SU-DHL-6 (cell line): ENCODE results near the gene ALDH1A1.
"Not testable (repeated sequence)": the region's sequence is repeated elsewhere in the genome, so short reads cannot be mapped to it uniquely, and the experiment has no call there.

Experiments used
- H2AFZ ChIP-seq: fragments of 200-600 bp; sonication (generic); 2 replicates; pipeline ENCODE4 v1.6.1; 2014; ENCODE audit warnings: low read depth, mild to moderate bottlenecking, moderate library complexity, mixed read lengths, antibody characterized with exemption, low read length; ENCODE audit not compliant: severe bottlenecking
- H3F3A ChIP-seq: fragments of 200-600 bp; shearing (Covaris generic); 2 replicates; pipeline ENCODE4 v1.6.0; 2016; ENCODE audit warnings: antibody characterized with exemption, mild to moderate bottlenecking; ENCODE audit not compliant: insufficient read depth
- H3K27ac ChIP-seq: fragments of 200-600 bp; sonication (generic); 2 replicates; pipeline ENCODE4 v1.5.1; 2016; ENCODE audit warnings: low read depth, mild to moderate bottlenecking, low read length, moderate library complexity, mixed read lengths
- H3K27me3 ChIP-seq: fragments of 200-600 bp; sonication (generic), shearing (Covaris generic); 2 replicates; pipeline ENCODE4 v1.6.0; 2014; ENCODE audit warnings: mild to moderate bottlenecking, low read length
- H3K36me3 ChIP-seq: fragments of 200-600 bp; sonication (generic); 2 replicates; pipeline ENCODE4 v1.6.1; 2014; ENCODE audit warnings: mild to moderate bottlenecking, low read length, mixed read lengths
- H3K4me2 ChIP-seq: fragments of 300-600, 200-600 bp; shearing (Covaris generic), sonication (generic); 2 replicates; pipeline ENCODE4 v1.6.0; 2014; ENCODE audit warnings: low read length, low read depth, mild to moderate bottlenecking; ENCODE audit not compliant: poor library complexity, severe bottlenecking
- H3K4me3 ChIP-seq: fragments of 200-600 bp; sonication (generic); 2 replicates; pipeline ENCODE4 v1.5.1; 2014; ENCODE audit warnings: antibody characterized with exemption, low read length, mild to moderate bottlenecking, mixed read lengths; ENCODE audit not compliant: insufficient read depth, poor library complexity, severe bottlenecking
- H3K79me2 ChIP-seq: fragments of 200-600 bp; sonication (generic); 2 replicates; pipeline ENCODE4 v1.6.1; 2014; ENCODE audit warnings: mild to moderate bottlenecking, low read length, moderate library complexity; ENCODE audit not compliant: insufficient read depth
- H3K9ac ChIP-seq: fragments of 200-600 bp; sonication (generic); 2 replicates; pipeline ENCODE4 v1.7.0; 2014; ENCODE audit warnings: mild to moderate bottlenecking, low read length
- H3K9me2 ChIP-seq: fragments of 200-600 bp; sonication (generic); replicated peaks from 2 replicates; pipeline ENCODE4 v1.6.1; 2014; ENCODE audit warnings: low read length; ENCODE audit not compliant: insufficient read depth
- H3K9me3 ChIP-seq: fragments of 200-600 bp; sonication (generic); 2 replicates; pipeline ENCODE4 v1.6.1; 2014; ENCODE audit warnings: low read length, mixed read lengths; ENCODE audit not compliant: insufficient read depth
- H4K20me1 ChIP-seq: fragments of 200-600 bp; sonication (generic); 2 replicates; pipeline ENCODE4 v1.6.1; 2014; ENCODE audit warnings: low read depth, mild to moderate bottlenecking, antibody characterized with exemption, low read length, moderate library complexity, mixed read lengths
- EZH2phosphoT487 ChIP-seq: fragments of 200-600 bp; sonication (generic), shearing (Covaris generic); conservative IDR thresholded peaks from 2 replicates; pipeline ENCODE4 v1.6.1; 2018; ENCODE audit warnings: mild to moderate bottlenecking, antibody characterized with exemption, low read length, moderate library complexity, mixed read lengths
- TF ChIP-seq, protein P1 (sequence below): fragments of 200-600 bp; sonication (generic); IDR thresholded peaks from one replicate; pipeline ENCODE4 v1.5.1; 2017; ENCODE audit warnings: antibody characterized with exemption, mild to moderate bottlenecking, low read length, moderate library complexity; ENCODE audit not compliant: insufficient read depth, poor library complexity, severe bottlenecking

ALDH1A1 gene

DNA sequence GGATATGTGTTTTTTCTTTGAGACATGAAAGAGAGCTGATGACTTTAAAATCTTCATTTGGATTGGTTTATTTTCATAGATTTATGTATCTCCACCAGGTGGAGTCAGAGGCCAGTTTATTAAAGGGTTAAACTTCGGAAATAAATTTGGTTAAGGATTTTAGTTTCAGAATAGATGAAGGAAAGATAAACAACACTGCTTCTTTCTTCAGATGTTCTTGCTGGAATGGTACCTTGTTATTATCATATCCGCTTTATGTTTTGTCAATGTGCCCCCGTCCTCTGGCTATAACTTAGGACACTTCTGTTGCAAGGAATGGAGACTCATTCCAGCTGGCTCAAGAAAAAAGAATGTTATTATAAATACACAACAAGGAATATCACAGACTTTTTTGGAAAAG is 81.2 kb downstream of the ALDH1A1 start:
- TF ChIP-seq, protein P1, sequence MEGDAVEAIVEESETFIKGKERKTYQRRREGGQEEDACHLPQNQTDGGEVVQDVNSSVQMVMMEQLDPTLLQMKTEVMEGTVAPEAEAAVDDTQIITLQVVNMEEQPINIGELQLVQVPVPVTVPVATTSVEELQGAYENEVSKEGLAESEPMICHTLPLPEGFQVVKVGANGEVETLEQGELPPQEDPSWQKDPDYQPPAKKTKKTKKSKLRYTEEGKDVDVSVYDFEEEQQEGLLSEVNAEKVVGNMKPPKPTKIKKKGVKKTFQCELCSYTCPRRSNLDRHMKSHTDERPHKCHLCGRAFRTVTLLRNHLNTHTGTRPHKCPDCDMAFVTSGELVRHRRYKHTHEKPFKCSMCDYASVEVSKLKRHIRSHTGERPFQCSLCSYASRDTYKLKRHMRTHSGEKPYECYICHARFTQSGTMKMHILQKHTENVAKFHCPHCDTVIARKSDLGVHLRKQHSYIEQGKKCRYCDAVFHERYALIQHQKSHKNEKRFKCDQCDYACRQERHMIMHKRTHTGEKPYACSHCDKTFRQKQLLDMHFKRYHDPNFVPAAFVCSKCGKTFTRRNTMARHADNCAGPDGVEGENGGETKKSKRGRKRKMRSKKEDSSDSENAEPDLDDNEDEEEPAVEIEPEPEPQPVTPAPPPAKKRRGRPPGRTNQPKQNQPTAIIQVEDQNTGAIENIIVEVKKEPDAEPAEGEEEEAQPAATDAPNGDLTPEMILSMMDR, result no peak
- no peak for TF ChIP-seq EZH2phosphoT487
- H3K27ac ChIP-seq, result no peak overlapping the region
- no peak overlapping the region for H2AFZ ChIP-seq
- H3K27me3 ChIP-seq, result no peaks in the 10 kb centered on the region; the same call in 1 of the 2 replicates
- no peaks in the 10 kb centered on the region for H4K20me1 ChIP-seq
- no peak overlapping the region for H3K4me2 ChIP-seq
- no peak overlapping the region for H3K4me3 ChIP-seq
- no peaks in the 10 kb centered on the region for H3K9me3 ChIP-seq
- H3K9me2 ChIP-seq, result no peaks in the 10 kb centered on the region
- H3F3A ChIP-seq, result no peaks in the 10 kb centered on the region
- H3K36me3 ChIP-seq, result no peaks in the 10 kb centered on the region
- H3K9ac ChIP-seq, result no peak overlapping the region
- no peaks in the 10 kb centered on the region for H3K79me2 ChIP-seq

DNA sequence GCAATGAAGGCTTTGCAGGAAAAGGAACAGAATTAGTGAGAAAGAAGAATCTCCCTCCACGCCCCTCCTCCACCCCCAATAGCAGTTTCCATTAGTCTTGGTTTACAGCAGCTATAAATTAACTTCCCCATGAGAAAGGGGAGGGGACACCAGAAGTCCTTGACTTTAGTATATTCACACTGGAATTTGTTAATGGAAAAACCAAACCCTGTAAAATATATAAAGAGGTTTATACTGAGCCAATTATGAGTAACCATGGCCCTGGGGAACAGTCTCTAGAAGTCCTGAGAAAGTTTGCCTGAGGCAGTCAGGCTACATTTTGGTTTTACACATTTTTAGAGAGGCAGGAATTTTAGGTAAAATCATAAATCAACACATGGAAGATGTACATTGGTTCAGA is 88.5 kb downstream of the ALDH1A1 start:
- no peak overlapping the region for H3K4me3 ChIP-seq
- no peaks in the 10 kb centered on the region for H3F3A ChIP-seq
- H3K4me2 ChIP-seq, result no peak overlapping the region
- no peak overlapping the region for H3K27ac ChIP-seq
- no peak for TF ChIP-seq EZH2phosphoT487
- TF ChIP-seq, protein P1, result no peak
- H3K36me3 ChIP-seq, result no peaks in the 10 kb centered on the region
- H3K9me2 ChIP-seq, result no peaks in the 10 kb centered on the region
- H3K27me3 ChIP-seq, result no peaks in the 10 kb centered on the region; the same call in 1 of the 2 replicates
- H3K9me3 ChIP-seq, result no peaks in the 10 kb centered on the region
- H2AFZ ChIP-seq, result no peak overlapping the region
- H3K9ac ChIP-seq, result no peak overlapping the region
- H4K20me1 ChIP-seq, result no peaks in the 10 kb centered on the region
- no peaks in the 10 kb centered on the region for H3K79me2 ChIP-seq

DNA sequence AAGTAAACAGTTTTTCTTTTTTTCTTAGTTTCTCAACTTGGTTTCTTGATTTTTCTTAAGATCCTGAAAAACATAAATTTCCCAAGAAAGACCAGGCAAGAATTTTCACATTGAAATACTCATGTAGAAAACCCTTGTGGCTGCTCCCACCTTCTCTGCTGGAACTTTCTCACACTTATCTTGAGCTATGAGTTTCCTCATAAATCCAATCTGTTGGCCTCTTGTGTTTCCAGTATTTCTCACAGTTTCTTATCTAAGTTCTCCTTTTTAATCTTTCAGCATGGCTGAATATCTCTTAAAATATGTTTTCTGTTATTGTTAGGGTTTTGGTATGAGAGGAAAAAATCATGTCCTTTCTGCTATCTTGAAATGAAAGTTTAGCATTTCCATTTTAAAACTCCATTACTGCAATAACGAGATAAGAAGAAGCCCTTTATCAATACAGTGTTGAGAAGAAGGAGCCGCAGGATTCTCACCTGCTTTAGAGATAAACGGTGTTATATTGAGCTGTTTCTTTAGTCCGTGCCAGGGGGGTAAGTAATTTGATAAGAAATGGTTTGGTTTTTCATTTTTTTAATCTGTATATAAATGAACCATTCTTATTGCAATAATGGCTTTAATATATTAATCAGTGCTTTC is 89.3 kb downstream of the ALDH1A1 start:
- H4K20me1 ChIP-seq, result no peaks in the 10 kb centered on the region
- H3K27ac ChIP-seq, result no peak overlapping the region
- H3F3A ChIP-seq, result no peaks in the 10 kb centered on the region
- H3K9me2 ChIP-seq, result no peaks in the 10 kb centered on the region
- H3K9me3 ChIP-seq, result no peaks in the 10 kb centered on the region
- H3K4me3 ChIP-seq, result no peak overlapping the region
- no peaks in the 10 kb centered on the region; the same call in 1 of the 2 replicates for H3K27me3 ChIP-seq
- no peaks in the 10 kb centered on the region for H3K79me2 ChIP-seq
- no peak overlapping the region for H3K4me2 ChIP-seq
- no peaks in the 10 kb centered on the region for H3K36me3 ChIP-seq
- H2AFZ ChIP-seq, result no peak overlapping the region
- no peak overlapping the region for H3K9ac ChIP-seq
- TF ChIP-seq, protein P1, result no peak

DNA sequence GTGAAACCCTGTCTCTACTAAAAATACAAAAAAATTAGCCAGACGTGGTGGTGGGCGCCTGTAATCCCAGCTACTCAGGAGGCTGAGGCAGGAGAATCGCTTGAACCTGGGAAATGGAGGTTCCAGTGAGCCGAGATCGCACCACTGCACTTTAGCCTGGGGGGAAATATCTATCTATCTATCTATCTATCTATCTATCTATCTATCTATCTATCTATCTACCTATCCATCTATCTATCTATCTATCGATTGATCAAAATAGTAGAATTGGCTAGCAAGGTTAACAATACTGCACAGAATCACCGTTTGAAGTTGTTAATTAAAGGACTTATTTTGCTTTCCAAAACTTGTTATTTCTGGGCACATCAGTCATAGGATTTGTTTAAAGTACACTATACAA is 90.1 kb downstream of the ALDH1A1 start:
- not testable (repeated sequence) for H4K20me1 ChIP-seq, H3K9me3 ChIP-seq, H3K79me2 ChIP-seq, H3K4me2 ChIP-seq, H3K4me3 ChIP-seq, H3K36me3 ChIP-seq, H3K27ac ChIP-seq, H3K27me3 ChIP-seq, H3K9ac ChIP-seq, H2AFZ ChIP-seq, H3F3A ChIP-seq, H3K9me2 ChIP-seq
